Gastrocnemius medialis (tissue), 4 donors: Measurements from ENCODE around the gene OGFRL1. TPM values are rescaled to one million over a fixed set of nuclear protein-coding genes. Genes with fewer than 3 reads are reported as not detected.

Experiments
- ATAC-seq, 2 donors: fragments of 150-250 bp; one replicate each; pipeline ENCODE4 v1.9.1; 2016
- DNase-seq, 2 donors: peaks; one replicate each; pipeline ENCODE4 v3.0.0-alpha.2; 2019
- H3K27ac ChIP-seq, 4 donors: fragments of 200-600 bp; sonication (generic); 1 replicate in 1 of 4; 2 replicates in 3 of 4; pipeline ENCODE4 v1.5.1; 2016 to 2018; ENCODE audit warnings: mild to moderate bottlenecking in 2 of 4, moderate library complexity in 1 of 4
- H3K27me3 ChIP-seq, 3 donors: fragments of 200-600 bp; sonication (generic) in 2 of 3; 1 replicate in 1 of 3; 2 replicates in 2 of 3; pipeline versions ENCODE4 v1.5.1 to v1.6.0; 2016 to 2019; ENCODE audit warnings: mild to moderate bottlenecking in 1 of 3, moderate library complexity in 1 of 3
- H3K36me3 ChIP-seq, 2 donors: fragments of 200-600 bp; sonication (generic) in 1 of 2; one replicate each; pipeline ENCODE4 v1.5.1; 2017 to 2018
- H3K4me1 ChIP-seq, 2 donors: fragments of 200-600 bp; sonication (generic) in 1 of 2; one replicate each; pipeline ENCODE4 v1.5.1; 2016 to 2017; ENCODE audit warnings: mild to moderate bottlenecking in 2 of 2
- H3K4me3 ChIP-seq, 4 donors: fragments of 200-600 bp; sonication (generic) in 3 of 4; 1 replicate in 1 of 4; 2 replicates in 3 of 4; pipeline ENCODE4 v1.5.1; 2016 to 2019; ENCODE audit warnings: mild to moderate bottlenecking in 2 of 4
- H3K9me3 ChIP-seq, 3 donors: fragments of 200-600 bp; sonication (generic) in 2 of 3; 1 replicate in 1 of 3; 2 replicates in 2 of 3; pipeline ENCODE4 v1.5.1; 2016 to 2019
- POLR2A ChIP-seq, 2 donors: fragments of 450-650 bp; IDR thresholded peaks; one replicate each; pipeline ENCODE4 v1.6.1; 2017; ENCODE audit warnings: antibody characterized with exemption in 2 of 2, mild to moderate bottlenecking in 2 of 2, moderate library complexity in 2 of 2
- in situ Hi-C, 4 donors: fragments of 200-750 bp; cut with MboI; loops; one replicate each; pipeline versions ENCODE4 v1.15.0 to v1.8.0; 2017; ENCODE audit warnings: low sequenced_read_pairs in 4 of 4
- intact Hi-C: fragments of 100-400 bp; cut with DNase I; formaldehyde crosslinking; loops from one replicate; pipeline ENCODE4 v1.15.1; 2023; ENCODE audit warnings: low total_unique reads
- total RNA-seq, 4 donors: library from RNA; depleted of rRNA; stranded (reverse); fragments of >200 nt; gene quantifications; one replicate each; pipeline versions ENCODE4 v1.1.0 to v1.2.3, GENCODE V29; 2016
- TF ChIP-seq, protein P1 (sequence below), 5 experiments: fragments of 450-650 bp in 3 of 5; fragments of 200-600 bp in 2 of 5; sonication (generic) in 2 of 5; IDR thresholded peaks in 4 of 5; conservative IDR thresholded peaks in 1 of 5; 1 replicate in 4 of 5; 2 replicates in 1 of 5; pipeline ENCODE4 v1.5.1; 2016 to 2019; ENCODE audit warnings: antibody characterized with exemption in 5 of 5, mild to moderate bottlenecking in 3 of 5, moderate library complexity in 3 of 5

The OGFRL1 gene
- total RNA-seq, 4 donors from 2014 or later: 4.6 to 18.0 (median 6.8) TPM

DNA sequence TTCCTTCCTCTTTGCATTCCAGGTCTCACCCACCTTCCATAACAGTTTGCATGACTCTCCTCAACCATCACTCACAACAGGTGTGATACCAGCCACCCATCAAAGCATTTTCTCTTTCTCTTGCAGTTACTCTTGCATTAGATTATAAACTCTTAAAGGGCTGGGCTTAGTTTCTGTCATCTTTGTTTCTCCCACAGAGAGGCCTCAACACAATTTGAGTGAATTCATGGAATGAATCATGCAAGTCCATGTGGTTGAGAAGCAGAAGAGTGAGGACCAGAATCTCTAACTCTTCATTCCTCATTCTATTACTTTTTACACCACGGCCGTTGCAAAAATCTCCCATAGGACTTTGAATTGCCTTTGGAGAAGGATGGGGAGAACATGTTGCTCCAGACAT lies 31.4 kb downstream of the OGFRL1 start:
- no peaks in the 10 kb centered on the region for H3K36me3 ChIP-seq
- no peaks in the 10 kb centered on the region for H3K4me1 ChIP-seq
- no peaks in the 10 kb centered on the region for H3K9me3 ChIP-seq
- no peak for TF ChIP-seq POLR2A (IDR thresholded peaks at IDR 0.05)
- TF ChIP-seq, protein P1, sequence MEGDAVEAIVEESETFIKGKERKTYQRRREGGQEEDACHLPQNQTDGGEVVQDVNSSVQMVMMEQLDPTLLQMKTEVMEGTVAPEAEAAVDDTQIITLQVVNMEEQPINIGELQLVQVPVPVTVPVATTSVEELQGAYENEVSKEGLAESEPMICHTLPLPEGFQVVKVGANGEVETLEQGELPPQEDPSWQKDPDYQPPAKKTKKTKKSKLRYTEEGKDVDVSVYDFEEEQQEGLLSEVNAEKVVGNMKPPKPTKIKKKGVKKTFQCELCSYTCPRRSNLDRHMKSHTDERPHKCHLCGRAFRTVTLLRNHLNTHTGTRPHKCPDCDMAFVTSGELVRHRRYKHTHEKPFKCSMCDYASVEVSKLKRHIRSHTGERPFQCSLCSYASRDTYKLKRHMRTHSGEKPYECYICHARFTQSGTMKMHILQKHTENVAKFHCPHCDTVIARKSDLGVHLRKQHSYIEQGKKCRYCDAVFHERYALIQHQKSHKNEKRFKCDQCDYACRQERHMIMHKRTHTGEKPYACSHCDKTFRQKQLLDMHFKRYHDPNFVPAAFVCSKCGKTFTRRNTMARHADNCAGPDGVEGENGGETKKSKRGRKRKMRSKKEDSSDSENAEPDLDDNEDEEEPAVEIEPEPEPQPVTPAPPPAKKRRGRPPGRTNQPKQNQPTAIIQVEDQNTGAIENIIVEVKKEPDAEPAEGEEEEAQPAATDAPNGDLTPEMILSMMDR (IDR thresholded peaks at IDR 0.05 in 4 of 5, conservative IDR thresholded peaks at IDR 0.05 in 1 of 5): no peak
- H3K27ac ChIP-seq: no peak overlapping the region
- in situ Hi-C loops: no loop called here
- H3K27me3 ChIP-seq: no peaks in the 10 kb centered on the region
- intact Hi-C loops: no loop called here
- ATAC-seq: no peak
- no peak for DNase-seq
- no peak overlapping the region for H3K4me3 ChIP-seq

DNA sequence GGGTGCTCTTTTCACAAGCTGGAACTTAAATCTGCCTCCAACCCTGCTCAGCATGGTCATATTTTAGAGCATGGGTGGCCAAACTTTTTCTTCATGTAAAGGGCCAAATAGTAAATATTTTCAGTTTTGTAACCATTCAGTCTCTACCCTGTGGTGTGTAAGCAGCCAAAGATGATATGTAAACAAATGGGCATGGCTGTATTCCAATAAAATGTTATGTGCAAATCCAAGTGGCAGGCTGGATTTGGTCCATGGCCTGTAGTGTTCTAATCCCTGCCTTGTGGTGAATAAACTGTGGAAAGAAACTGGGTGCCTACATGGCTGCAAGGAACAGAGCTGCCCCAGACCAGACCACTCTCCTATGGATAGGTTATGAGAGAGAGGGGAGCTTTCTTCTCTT lies 32.7 kb downstream of the OGFRL1 start:
- intact Hi-C loops: no loop called here
- in situ Hi-C loops: no loop called here

DNA sequence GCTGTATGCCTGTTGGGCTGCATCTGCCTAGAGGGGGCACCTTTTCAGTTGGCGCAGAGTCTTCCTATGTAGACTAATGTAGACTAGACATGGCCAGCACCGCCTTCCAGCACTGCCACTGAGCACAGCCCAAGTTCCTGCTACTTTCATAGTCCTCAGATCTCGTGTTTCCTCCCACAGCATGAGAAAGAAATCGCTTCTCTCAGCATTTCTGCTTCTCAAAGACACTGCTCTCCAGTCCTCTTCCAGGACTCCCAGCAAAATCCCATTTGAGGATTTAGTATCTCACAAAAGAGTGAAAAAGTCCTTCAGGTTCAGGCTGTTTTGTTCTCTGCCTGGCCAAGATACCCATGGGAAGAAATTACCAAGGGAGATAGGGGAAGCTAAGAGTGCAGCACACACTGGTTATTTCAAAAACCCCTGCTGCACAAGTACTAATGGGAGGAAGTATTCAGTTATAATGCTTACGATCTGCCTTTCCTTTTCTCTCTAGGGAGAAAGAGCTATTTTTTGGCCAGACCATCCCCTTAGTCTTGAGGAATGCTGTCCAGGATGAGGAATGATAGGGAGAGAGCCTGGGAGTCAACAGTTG lies 35.7 kb downstream of the OGFRL1 start:
- Histone ChIP-seq H3K4me3 (no peak overlapping the region), H3K27ac (no peak overlapping the region), H3K4me1 (peaks cover 6 to 12% of the 10 kb centered on the region in 2 donors), H3K36me3 (no peaks in the 10 kb centered on the region), H3K9me3 (no peaks in the 10 kb centered on the region), H3K27me3 (no peaks in the 10 kb centered on the region)
- intact Hi-C loops (no loop called here), in situ Hi-C loops (no loop called here)
- no peak for ATAC-seq
- DNase-seq: no peak
- TF ChIP-seq, protein P1 (IDR thresholded peaks at IDR 0.05 in 4 of 5, conservative IDR thresholded peaks at IDR 0.05 in 1 of 5): no peak
- no peak for TF ChIP-seq POLR2A (IDR thresholded peaks at IDR 0.05)

More for the DNA sequence above, 32.7 kb downstream of the OGFRL1 start:
- Histone ChIP-seq H3K27me3 (no peaks in the 10 kb centered on the region), H3K4me1 (peaks cover 0 to 2% of the 10 kb centered on the region in 2 donors), H3K27ac (no peak overlapping the region), H3K9me3 (no peaks in the 10 kb centered on the region), H3K36me3 (no peaks in the 10 kb centered on the region), H3K4me3 (no peak overlapping the region)
- no peak for ATAC-seq
- DNase-seq: no peak
- TF ChIP-seq POLR2A (IDR thresholded peaks at IDR 0.05): no peak
- TF ChIP-seq, protein P1 (IDR thresholded peaks at IDR 0.05 in 4 of 5, conservative IDR thresholded peaks at IDR 0.05 in 1 of 5): no peak

DNA sequence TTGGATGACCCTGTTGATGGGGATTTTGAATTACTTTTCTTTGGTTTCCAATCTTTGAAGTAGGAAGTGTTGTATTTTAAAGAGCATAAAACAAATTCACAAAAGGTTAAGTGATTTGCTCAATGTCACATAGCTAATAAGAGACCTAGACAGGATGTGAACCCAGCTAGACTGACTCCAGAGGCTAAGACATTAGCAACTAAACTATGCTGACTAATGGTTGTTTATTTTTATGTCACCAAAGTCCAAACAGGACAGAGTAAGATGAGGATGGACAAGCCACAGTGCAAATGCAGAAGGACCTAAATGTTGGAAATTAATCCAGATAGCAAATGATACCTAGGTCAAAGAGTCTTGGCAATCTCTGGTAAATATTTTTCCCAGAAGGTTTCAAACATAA lies 38.0 kb downstream of the OGFRL1 start:
- H3K27ac ChIP-seq: no peak overlapping the region
- intact Hi-C loops (no loop called here), in situ Hi-C loops (no loop called here)
- TF ChIP-seq POLR2A (IDR thresholded peaks at IDR 0.05): no peak
- TF ChIP-seq, protein P1 (IDR thresholded peaks at IDR 0.05 in 4 of 5, conservative IDR thresholded peaks at IDR 0.05 in 1 of 5): no peak
- H3K4me1 ChIP-seq: peaks cover 6 to 12% of the 10 kb centered on the region in 2 donors
- no peaks in the 10 kb centered on the region for H3K27me3 ChIP-seq
- DNase-seq (no peak), ATAC-seq (peak in 1 of 2 donors; percentile 24)
- no peaks in the 10 kb centered on the region for H3K36me3 ChIP-seq
- no peaks in the 10 kb centered on the region for H3K9me3 ChIP-seq
- H3K4me3 ChIP-seq: no peak overlapping the region

DNA sequence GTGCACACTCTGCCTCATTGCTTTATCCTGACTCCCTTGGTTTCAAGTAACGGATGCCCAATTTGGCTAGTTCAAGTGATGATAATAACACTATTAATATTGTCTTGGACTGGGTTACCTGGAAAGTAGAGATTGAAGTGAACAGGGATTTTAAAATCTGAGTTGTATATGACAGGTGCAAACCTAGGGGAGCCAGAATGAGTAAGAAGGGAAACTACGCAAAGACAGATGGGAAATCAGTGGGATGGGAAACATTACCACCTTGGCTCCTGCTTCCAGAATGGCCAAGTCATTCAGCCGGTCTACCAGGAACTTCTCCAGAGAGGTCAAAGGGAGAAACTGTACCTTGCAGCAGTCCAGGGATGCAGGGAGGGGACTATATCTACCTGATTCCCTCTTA lies 41.9 kb downstream of the OGFRL1 start:
- Histone ChIP-seq H3K27me3 (no peaks in the 10 kb centered on the region), H3K9me3 (no peaks in the 10 kb centered on the region), H3K4me3 (no peak overlapping the region), H3K27ac (no peak overlapping the region), H3K36me3 (no peaks in the 10 kb centered on the region), H3K4me1 (peaks cover 6 to 21% of the 10 kb centered on the region in 2 donors)
- ATAC-seq: no peak
- TF ChIP-seq POLR2A (IDR thresholded peaks at IDR 0.05): no peak
- TF ChIP-seq, protein P1 (IDR thresholded peaks at IDR 0.05 in 4 of 5, conservative IDR thresholded peaks at IDR 0.05 in 1 of 5): no peak
- no peak for DNase-seq
- in situ Hi-C loops: no loop called here
- intact Hi-C loops: no loop called here
